OCI-LY3 (cell line): ENCODE data around the gene PSMC3.

Experiments used
- H2AFZ ChIP-seq: fragments of 200-600, 300-600 bp; shearing (Covaris generic); 2 replicates; pipeline ENCODE4 v1.6.0; 2014; ENCODE audit warnings: antibody characterized with exemption, low read depth, low read length
- H3K27ac ChIP-seq: fragments of 200-600, 300-600 bp; sonication (generic); 2 replicates; pipeline ENCODE4 v1.5.1; 2014; ENCODE audit warnings: mild to moderate bottlenecking, low read length, moderate library complexity, mixed read lengths
- H3K27me3 ChIP-seq: fragments of 200-600, 300-600 bp; sonication (generic); 2 replicates; pipeline ENCODE4 v1.6.1; 2014; ENCODE audit warnings: low read depth, low read length, mixed read lengths
- H3K36me3 ChIP-seq: fragments of 200-600, 300-600 bp; sonication (generic); replicated peaks from 2 replicates; pipeline ENCODE3; 2014; ENCODE audit warnings: low read depth, low read length, mixed read lengths
- H3K4me1 ChIP-seq: fragments of 300-600, 200-600 bp; sonication (generic); 2 replicates; pipeline ENCODE4 v1.6.1; 2014; ENCODE audit warnings: low read length, mixed read lengths
- H3K4me2 ChIP-seq: fragments of 200-600, 300-600 bp; sonication (generic); 2 replicates; pipeline ENCODE4 v1.6.1; 2014; ENCODE audit warnings: low read length, mixed read lengths
- H3K4me3 ChIP-seq: fragments of 300-600, 200-600 bp; sonication (generic); 2 replicates; pipeline ENCODE4 v1.5.1; 2014; ENCODE audit warnings: antibody characterized with exemption, mild to moderate bottlenecking, low read length, moderate library complexity
- H3K79me2 ChIP-seq: fragments of 300-600, 200-600 bp; shearing (Covaris generic); 2 replicates; pipeline ENCODE4 v1.6.1; 2014; ENCODE audit warnings: mild to moderate bottlenecking, low read length, mixed read lengths
- H3K9ac ChIP-seq: fragments of 300-600, 200-600 bp; shearing (Covaris generic); 2 replicates; pipeline ENCODE4 v1.6.0; 2014; ENCODE audit warnings: mild to moderate bottlenecking, low read length, moderate library complexity
- H3K9me3 ChIP-seq: fragments of 200-600, 300-600 bp; shearing (Covaris generic); 2 replicates; pipeline ENCODE4 v1.6.1; 2014; ENCODE audit warnings: low read length, mixed read lengths; ENCODE audit not compliant: insufficient read depth
- H4K20me1 ChIP-seq: fragments of 200-600, 300-600 bp; sonication (generic); 2 replicates; pipeline ENCODE4 v1.6.1; 2016; ENCODE audit warnings: low read length, mixed read lengths; ENCODE audit not compliant: insufficient read depth
- EZH2phosphoT487 ChIP-seq: fragments of 200-600 bp; shearing (Covaris generic); IDR thresholded peaks from 2 replicates; pipeline ENCODE4 v1.6.1; 2018; ENCODE audit warnings: antibody characterized with exemption, mixed run types, low read depth
- TF ChIP-seq, protein P1 (sequence below): fragments of 200-600, 300-600 bp; sonication (generic); IDR thresholded peaks from 2 replicates; pipeline ENCODE4 v1.5.1; 2014; ENCODE audit warnings: antibody characterized with exemption, low read length, low read depth

PSMC3 gene

DNA sequence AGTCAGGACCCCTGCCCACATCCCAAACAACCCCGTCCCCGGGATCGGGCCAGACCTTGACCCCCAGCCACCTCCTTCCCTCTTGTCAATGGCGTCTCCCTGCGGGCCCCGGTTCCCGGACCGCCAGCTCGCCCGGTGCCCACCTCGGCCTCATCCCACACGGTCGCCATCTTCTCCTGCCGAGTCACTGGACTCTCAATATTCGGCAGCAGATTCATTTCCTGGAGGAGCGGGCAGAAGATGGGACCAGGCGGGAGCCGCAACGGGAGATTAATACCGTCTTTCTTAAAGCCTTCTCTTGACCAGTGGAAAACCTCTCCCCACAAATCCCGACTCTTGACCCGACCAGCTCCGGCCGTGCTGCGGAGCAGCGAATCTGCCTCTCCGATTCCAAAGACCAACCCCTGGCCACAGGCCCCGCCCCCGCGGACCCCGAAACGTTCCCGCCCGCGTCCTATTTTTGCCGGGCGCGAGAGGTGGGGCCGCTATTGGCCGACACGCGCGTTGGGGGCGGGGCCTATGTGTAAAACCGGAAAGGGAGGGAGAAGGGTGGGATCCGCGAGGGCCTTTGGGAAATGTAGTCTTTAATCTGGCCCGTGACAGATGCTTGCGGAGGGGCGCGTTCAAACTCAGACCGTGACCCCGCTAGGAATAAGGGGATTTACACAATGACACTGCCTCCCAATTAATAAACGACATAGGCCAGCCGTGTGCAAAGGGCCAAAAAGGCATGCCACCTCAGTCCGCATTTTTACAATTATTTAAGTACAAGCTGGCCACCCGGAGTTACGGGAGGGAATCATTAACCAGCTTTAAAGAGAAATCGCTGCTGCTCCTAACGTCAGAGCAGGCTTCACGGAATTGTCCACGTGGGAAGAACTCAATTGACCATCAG, at the start of gene PSMC3:
Gene PSMC3 (minus strand): TSS at position 378 of the 895 bp plus-strand sequence. CDS start 160 bp downstream, at position 218.
- Histone ChIP-seq H3K27me3 (no peaks in the 10 kb centered on the region), H3K9me3 (no peaks in the 10 kb centered on the region), H3K4me1 (peaks cover 12% of the 10 kb centered on the region), H3K4me3 (peak within 1 kb of the TSS; percentile 84), H3K27ac (peak within 1 kb of the TSS; percentile 83), H3K4me2 (peak within 1 kb of the TSS; percentile 96), H4K20me1 (no peaks in the 10 kb centered on the region), H3K9ac (peak within 1 kb of the TSS; percentile 84), H2AFZ (peak within 1 kb of the TSS; percentile 99), H3K36me3 (peaks cover 30% of the 10 kb centered on the region), H3K79me2 (peaks cover 26% of the 10 kb centered on the region)
- TF ChIP-seq, protein P1, sequence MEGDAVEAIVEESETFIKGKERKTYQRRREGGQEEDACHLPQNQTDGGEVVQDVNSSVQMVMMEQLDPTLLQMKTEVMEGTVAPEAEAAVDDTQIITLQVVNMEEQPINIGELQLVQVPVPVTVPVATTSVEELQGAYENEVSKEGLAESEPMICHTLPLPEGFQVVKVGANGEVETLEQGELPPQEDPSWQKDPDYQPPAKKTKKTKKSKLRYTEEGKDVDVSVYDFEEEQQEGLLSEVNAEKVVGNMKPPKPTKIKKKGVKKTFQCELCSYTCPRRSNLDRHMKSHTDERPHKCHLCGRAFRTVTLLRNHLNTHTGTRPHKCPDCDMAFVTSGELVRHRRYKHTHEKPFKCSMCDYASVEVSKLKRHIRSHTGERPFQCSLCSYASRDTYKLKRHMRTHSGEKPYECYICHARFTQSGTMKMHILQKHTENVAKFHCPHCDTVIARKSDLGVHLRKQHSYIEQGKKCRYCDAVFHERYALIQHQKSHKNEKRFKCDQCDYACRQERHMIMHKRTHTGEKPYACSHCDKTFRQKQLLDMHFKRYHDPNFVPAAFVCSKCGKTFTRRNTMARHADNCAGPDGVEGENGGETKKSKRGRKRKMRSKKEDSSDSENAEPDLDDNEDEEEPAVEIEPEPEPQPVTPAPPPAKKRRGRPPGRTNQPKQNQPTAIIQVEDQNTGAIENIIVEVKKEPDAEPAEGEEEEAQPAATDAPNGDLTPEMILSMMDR = no peak
- no peak for TF ChIP-seq EZH2phosphoT487

GRCh38 chr11:47470671-47471070, 44.4 kb upstream of the PSMC3 start:
- Histone ChIP-seq H4K20me1 (peaks cover 20% of the 10 kb centered on the region), H3K4me2 (no peak overlapping the region), H3K36me3 (peaks cover 86% of the 10 kb centered on the region), H3K4me3 (no peak overlapping the region), H3K9ac (no peak overlapping the region), H3K4me1 (no peaks in the 10 kb centered on the region), H2AFZ (no peak overlapping the region), H3K9me3 (no peaks in the 10 kb centered on the region), H3K79me2 (peaks cover 70% of the 10 kb centered on the region), H3K27ac (no peak overlapping the region), H3K27me3 (no peaks in the 10 kb centered on the region)
- TF ChIP-seq EZH2phosphoT487 = no peak
- TF ChIP-seq, protein P1 = no peak

GRCh38 chr11:47469361-47470179, 43.3 kb upstream of the PSMC3 start:
- Histone ChIP-seq H3K36me3 (peaks cover 82% of the 10 kb centered on the region), H3K4me1 (no peaks in the 10 kb centered on the region), H3K9me3 (no peaks in the 10 kb centered on the region), H3K4me3 (no peak overlapping the region), H3K27me3 (no peaks in the 10 kb centered on the region), H3K4me2 (no peak overlapping the region), H3K9ac (no peak overlapping the region), H2AFZ (no peak overlapping the region), H3K79me2 (peaks cover 71% of the 10 kb centered on the region), H3K27ac (no peak overlapping the region), H4K20me1 (peaks cover 26% of the 10 kb centered on the region)
- TF ChIP-seq EZH2phosphoT487 = no peak
- TF ChIP-seq, protein P1 = no peak
